ENCODE data around the gene SORT1. TPM values are rescaled to one million over a fixed set of nuclear protein-coding genes. Genes with fewer than 3 reads are reported as not detected.
A peak's percentile ranks its signal among the peaks of the same experiment; 100 is the strongest.

Gene SORT1
- total RNA-seq, 6 experiments from 2014 or later = 3.2 to 30.3 (median 13.7) TPM

GRCh38 chr1:109399326-109399957, 1.7 kb upstream of the SORT1 start:
- no peaks in the 10 kb centered on the region for H3K27me3 ChIP-seq
- WGBS (ENCODE audit: insufficient coverage, low coverage, low lambda C conversion rate, missing lambda C conversion rate) = 13% methylated on average over 2 of the region's 2 CpGs
- ATAC-seq = peak; percentile 53 to 65 (median 60)
- no peaks in the 10 kb centered on the region for H3K9me3 ChIP-seq
- H3K27ac ChIP-seq = no peak overlapping the region
- peaks cover 0 to 35% (median 8%) of the 10 kb centered on the region in 4 donors for H3K36me3 ChIP-seq
- no peak overlapping the region for H3K4me3 ChIP-seq
- TF ChIP-seq CTCF (IDR thresholded peaks at IDR 0.05) = peak; percentile 60 to 79 (median 67)
- no peak for TF ChIP-seq POLR2A (IDR thresholded peaks at IDR 0.05)
- intact Hi-C loops (cut with DNase I) = loop anchor here in 1 of 2 donors (5.0 kb wide), 1 partner anchor 137 kb away; no protein-coding TSS in a partner anchor
- no peak for DNase-seq
- peaks cover 0 to 22% (median 3%) of the 10 kb centered on the region in 4 donors for H3K4me1 ChIP-seq

- peak in 1 of 4 donors; percentile 6 for ATAC-seq
Measured at GRCh38 chr1:109398343-109399225, 866 bp upstream of the SORT1 start.

GRCh38 chr1:109396871-109397580, 692 bp downstream of the SORT1 start:
- Histone ChIP-seq H3K27me3 (no peaks in the 10 kb centered on the region), H3K4me1 (peaks cover 0 to 41% (median 6%) of the 10 kb centered on the region in 4 donors), H3K9me3 (no peaks in the 10 kb centered on the region), H3K4me3 (peak overlapping the region; percentile 39 to 62 (median 39)), H3K36me3 (peaks cover 0 to 11% (median 3%) of the 10 kb centered on the region in 4 donors), H3K27ac (peak overlapping the region in 1 of 3 donors; percentile 59)
- 19% methylated on average over 16 of the region's 46 CpGs for WGBS (ENCODE audit: insufficient coverage, low coverage, low lambda C conversion rate, missing lambda C conversion rate)
- peak in 1 of 4 donors; percentile 1 for ATAC-seq
- intact Hi-C loops (cut with DNase I) = loop anchor here in 1 of 2 donors (5.0 kb wide), 1 partner anchor 135 kb away; no protein-coding TSS in a partner anchor
- TF ChIP-seq POLR2A (IDR thresholded peaks at IDR 0.05) (no peak), CTCF (IDR thresholded peaks at IDR 0.05) (no peak)
- no peak for DNase-seq

More at GRCh38 chr1:109398343-109399225, 866 bp upstream of the SORT1 start:
- no peak for TF ChIP-seq POLR2A (IDR thresholded peaks at IDR 0.05)
- no peak for TF ChIP-seq CTCF (IDR thresholded peaks at IDR 0.05)
- 49% methylated on average over 18 of the region's 18 CpGs for WGBS (ENCODE audit: insufficient coverage, low coverage, low lambda C conversion rate, missing lambda C conversion rate)
- Histone ChIP-seq H3K4me3 (peak overlapping the region; percentile 39 to 62 (median 39)), H3K27ac (peak overlapping the region in 1 of 3 donors; percentile 59), H3K36me3 (peaks cover 0 to 26% (median 7%) of the 10 kb centered on the region in 4 donors), H3K27me3 (no peaks in the 10 kb centered on the region), H3K4me1 (peaks cover 0 to 26% (median 3%) of the 10 kb centered on the region in 4 donors), H3K9me3 (no peaks in the 10 kb centered on the region)
- DNase-seq = no peak
- intact Hi-C loops (cut with DNase I) = loop anchor here in 1 of 2 donors (5.0 kb wide), 1 partner anchor 136 kb away; no protein-coding TSS in a partner anchor

- DNase-seq = no peak
- H3K27me3 ChIP-seq = no peaks in the 10 kb centered on the region
- no peaks in the 10 kb centered on the region for H3K9me3 ChIP-seq
- TF ChIP-seq POLR2A (IDR thresholded peaks at IDR 0.05) (no peak), CTCF (IDR thresholded peaks at IDR 0.05) (no peak)
- WGBS (ENCODE audit: insufficient coverage, low coverage, low lambda C conversion rate, missing lambda C conversion rate) = 37% methylated on average over 2 of the region's 2 CpGs
- H3K4me3 ChIP-seq = peak overlapping the region in 1 of 3 donors; percentile 62
- ATAC-seq = no peak
- peaks cover 0 to 5% (median under 1%) of the 10 kb centered on the region in 4 donors for H3K36me3 ChIP-seq
- peaks cover 0 to 47% (median 6%) of the 10 kb centered on the region in 4 donors for H3K4me1 ChIP-seq
- intact Hi-C loops (cut with DNase I) = loop anchor here in 1 of 2 donors (5.0 kb wide), 1 partner anchor 134 kb away; no protein-coding TSS in a partner anchor
- peak overlapping the region in 1 of 3 donors; percentile 59 for H3K27ac ChIP-seq
Measured at GRCh38 chr1:109396513-109396839, 1.2 kb downstream of the SORT1 start.
